CD14-positive monocyte (primary cell): ENCODE measurements around the gene MOV10. TPM values are rescaled to one million over a fixed set of nuclear protein-coding genes. Genes with fewer than 3 reads are reported as not detected.

ENCODE experiments used
- DNase-seq, 3 donors: peaks; one replicate each; pipeline ENCODE4 v3.0.0-alpha.2; 2011 to 2022
- H2AFZ ChIP-seq: 2 replicates; pipeline ENCODE4 v1.6.0; 2012; ENCODE audit warnings: mild to moderate bottlenecking, low read depth, low read length, inconsistent platforms; ENCODE audit not compliant: insufficient read depth, poor library complexity, severe bottlenecking
- H3K27ac ChIP-seq, 2 donors: 1 replicate in 1 of 2; 2 replicates in 1 of 2; pipeline ENCODE4 v1.5.1; 2012 to 2013; ENCODE audit warnings: low read length in 2 of 2, control low read depth in 1 of 2, inconsistent platforms in 1 of 2, low read depth in 1 of 2, mild to moderate bottlenecking in 1 of 2
- H3K27me3 ChIP-seq, 2 donors: one replicate each; pipeline versions ENCODE4 v1.6.0 to v1.6.1; 2011 to 2013; ENCODE audit warnings: low read length in 2 of 2; ENCODE audit not compliant: control insufficient read depth in 2 of 2, insufficient read depth in 2 of 2
- H3K36me3 ChIP-seq, 2 donors: replicated peaks in 1 of 2; 1 replicate in 1 of 2; 2 replicates in 1 of 2; pipeline versions ENCODE4 v1.5.1 to v1.6.1; 2012 to 2013; ENCODE audit warnings: low read length in 2 of 2, control low read depth in 1 of 2, inconsistent platforms in 1 of 2, mild to moderate bottlenecking in 1 of 2; ENCODE audit not compliant: insufficient read depth in 2 of 2, control insufficient read depth in 1 of 2
- H3K4me1 ChIP-seq, 2 donors: 1 replicate in 1 of 2; 2 replicates in 1 of 2; pipeline versions ENCODE4 v1.5.1 to v1.6.1; 2012 to 2013; ENCODE audit warnings: low read length in 2 of 2, control low read depth in 1 of 2, inconsistent platforms in 1 of 2, mild to moderate bottlenecking in 1 of 2, moderate library complexity in 1 of 2; ENCODE audit not compliant: insufficient read depth in 2 of 2, control insufficient read depth in 1 of 2
- H3K4me2 ChIP-seq: replicated peaks from 2 replicates; pipeline ENCODE3; 2012; ENCODE audit warnings: low read length, moderate library complexity, mild to moderate bottlenecking; ENCODE audit not compliant: poor library complexity, severe bottlenecking; ENCODE audit errors: extremely low read depth
- H3K4me3 ChIP-seq, 3 experiments: fragments of 200-600 bp in 1 of 3; sonication (generic) in 1 of 3; replicated peaks in 1 of 3; 1 replicate in 2 of 3; 2 replicates in 1 of 3; pipeline ENCODE4 v1.5.1; 2011 to 2013; ENCODE audit warnings: low read length in 3 of 3, mild to moderate bottlenecking in 3 of 3, control low read depth in 2 of 3, low read depth in 2 of 3, inconsistent platforms in 1 of 3, moderate library complexity in 1 of 3
- H3K79me2 ChIP-seq: 2 replicates; pipeline ENCODE4 v1.6.0; 2012; ENCODE audit warnings: mild to moderate bottlenecking, control low read depth, inconsistent platforms, low read length, moderate library complexity; ENCODE audit not compliant: insufficient read depth
- H3K9ac ChIP-seq: 2 replicates; pipeline ENCODE4 v1.6.0; 2017; ENCODE audit warnings: low read length, mild to moderate bottlenecking; ENCODE audit not compliant: insufficient read depth, poor library complexity, severe bottlenecking
- H3K9me3 ChIP-seq, 2 donors: replicated peaks in 1 of 2; 1 replicate in 1 of 2; 2 replicates in 1 of 2; pipeline versions ENCODE4 v1.5.1 to v1.6.1; 2012 to 2013; ENCODE audit warnings: low read length in 2 of 2, control low read depth in 1 of 2; ENCODE audit not compliant: control insufficient read depth in 1 of 2, insufficient read depth in 1 of 2
- H4K20me1 ChIP-seq: 2 replicates; pipeline ENCODE4 v1.6.0; 2012; ENCODE audit warnings: mild to moderate bottlenecking, low read length, control low read depth, moderate library complexity; ENCODE audit not compliant: insufficient read depth
- H3K27ac Mint-ChIP-seq, 7 donors: one replicate each; pipeline ENCODE4 v1.8.0; 2020; ENCODE audit warnings: mild to moderate bottlenecking in 7 of 7, mixed read lengths in 7 of 7, moderate library complexity in 6 of 7, inconsistent platforms in 2 of 7
- H3K27me3 Mint-ChIP-seq, 3 donors: one replicate each; pipeline ENCODE4 v1.8.0; 2021 to 2022; ENCODE audit warnings: low read depth in 3 of 3, mild to moderate bottlenecking in 3 of 3, mixed read lengths in 3 of 3, moderate library complexity in 3 of 3, inconsistent platforms in 1 of 3
- H3K36me3 Mint-ChIP-seq, 2 donors: one replicate each; pipeline ENCODE4 v1.8.0; 2020; ENCODE audit warnings: mixed read lengths in 2 of 2, inconsistent platforms in 1 of 2, mild to moderate bottlenecking in 1 of 2
- H3K4me1 Mint-ChIP-seq: one replicate; pipeline ENCODE4 v1.8.0; 2020; ENCODE audit warnings: mild to moderate bottlenecking, mixed read lengths
- H3K4me3 Mint-ChIP-seq, 2 donors: one replicate each; pipeline ENCODE4 v1.8.0; 2020; ENCODE audit warnings: mild to moderate bottlenecking in 2 of 2, mixed read lengths in 2 of 2, moderate library complexity in 1 of 2
- H3K9me3 Mint-ChIP-seq, 7 donors: one replicate each; pipeline ENCODE4 v1.8.0; 2020 to 2022; ENCODE audit warnings: mixed read lengths in 7 of 7, mild to moderate bottlenecking in 6 of 7, moderate library complexity in 6 of 7, inconsistent platforms in 2 of 7
- CTCF ChIP-seq: fragments of 200-600 bp; IDR thresholded peaks from one replicate; pipeline ENCODE4 v1.8.0; 2022; ENCODE audit warnings: antibody characterized with exemption, mild to moderate bottlenecking
- WGBS: methylation state at CpG from one replicate; pipeline ENCODE4 v1.1.5; 2013; ENCODE audit warnings: missing lambda C conversion rate; ENCODE audit not compliant: insufficient coverage; 5-methylcytosine and 5-hydroxymethylcytosine counted together
- intact Hi-C, 2 donors: fragments of 100-400 bp; cut with micrococcal nuclease; formaldehyde crosslinking; loops; one replicate each; pipeline versions ENCODE4 v1.15.0 to v1.15.1; 2023
- polyA plus RNA-seq, 3 donors: library from polyadenylated mRNA; depleted of rRNA in 1 of 3; unstranded in 2 of 3; stranded (reverse) in 1 of 3; fragments of 300-500 nt in 2 of 3; fragments of >200 nt in 1 of 3; fragmentation: Illumina TruSeq in 2 of 3; gene quantifications; 1 replicate in 2 of 3; 2 replicates in 1 of 3; pipeline ENCODE4 v1.2.3, GENCODE V29; 2012 to 2021

MOV10 gene
- polyA plus RNA-seq, 3 donors = 12.0 to 61.2 (median 13.6) TPM

GRCh38 chr1:112743174-112744008 lies 68.9 kb downstream of the MOV10 start:
- TF ChIP-seq CTCF = no peak
- Histone ChIP-seq H3K4me1 (peaks cover 4 to 5% of the 10 kb centered on the region in 2 donors), H3K4me3 (no peak overlapping the region), H3K9me3 (peaks cover 7 to 18% of the 10 kb centered on the region in 2 donors), H3K27ac (no peak overlapping the region), H3K36me3 (no peaks in the 10 kb centered on the region), H3K79me2 (no peaks in the 10 kb centered on the region), H4K20me1 (no peaks in the 10 kb centered on the region), H3K27me3 (peaks cover 39 to 83% of the 10 kb centered on the region in 2 donors), H3K4me2 (no peak overlapping the region), H2AFZ (peak overlapping the region; percentile 50), H3K9ac (no peak overlapping the region)
- WGBS = 11% methylated on average over 42 of the region's 54 CpGs
- H3K4me1 Mint-ChIP-seq = peaks cover 11% of the 10 kb centered on the region
- no peak for DNase-seq
- intact Hi-C loops = no loop called here
- peaks cover 5% of the 10 kb centered on the region in 2 donors for H3K36me3 Mint-ChIP-seq
- H3K4me3 Mint-ChIP-seq = peak overlapping the region in 1 of 2 donors; percentile 80
- no peak overlapping the region for H3K27ac Mint-ChIP-seq
- peaks cover 73 to 86% (median 76%) of the 10 kb centered on the region in 3 donors for H3K27me3 Mint-ChIP-seq
- H3K9me3 Mint-ChIP-seq = peaks cover 0 to 24% (median 19%) of the 10 kb centered on the region in 7 donors

GRCh38 chr1:112744009-112744578 lies 69.6 kb downstream of the MOV10 start:
- H3K4me2 ChIP-seq = peak overlapping the region; percentile 4
- H3K4me1 ChIP-seq = peaks cover 4 to 5% of the 10 kb centered on the region in 2 donors
- WGBS = 5% methylated on average over 58 of the region's 58 CpGs
- Mint-ChIP-seq H3K4me3 (peak overlapping the region in 1 of 2 donors; percentile 80), H3K4me1 (peaks cover 11% of the 10 kb centered on the region), H3K27ac (no peak overlapping the region), H3K36me3 (peaks cover 5% of the 10 kb centered on the region in 2 donors), H3K27me3 (peaks cover 70 to 85% (median 73%) of the 10 kb centered on the region in 3 donors), H3K9me3 (peaks cover 0 to 24% (median 19%) of the 10 kb centered on the region in 7 donors)
- TF ChIP-seq CTCF = no peak
- no peaks in the 10 kb centered on the region for H3K36me3 ChIP-seq
- H3K9me3 ChIP-seq = peaks cover 7 to 18% of the 10 kb centered on the region in 2 donors
- peaks cover 35 to 83% of the 10 kb centered on the region in 2 donors for H3K27me3 ChIP-seq
- H3K79me2 ChIP-seq = no peaks in the 10 kb centered on the region
- H4K20me1 ChIP-seq = no peaks in the 10 kb centered on the region
- H3K27ac ChIP-seq = no peak overlapping the region
- no peak overlapping the region for H3K9ac ChIP-seq
- no peak for DNase-seq
- peak overlapping the region; percentile 50 for H2AFZ ChIP-seq
- intact Hi-C loops = no loop called here
- H3K4me3 ChIP-seq = no peak overlapping the region
